CD4-positive, alpha-beta T cell treated with Interleukin-12 subunit alpha and Interleukin-12 subunit beta, for 1 hour (primary cell): ENCODE measurements around the gene TLX1.
"Not testable (repeated sequence)": the region's sequence is repeated elsewhere in the genome, so short reads cannot be mapped to it uniquely, and the experiment has no call there.

Source experiments
- DNase-seq: peaks from one replicate; pipeline ENCODE4 v3.0.0-alpha.2; 2020

TLX1 gene

DNA sequence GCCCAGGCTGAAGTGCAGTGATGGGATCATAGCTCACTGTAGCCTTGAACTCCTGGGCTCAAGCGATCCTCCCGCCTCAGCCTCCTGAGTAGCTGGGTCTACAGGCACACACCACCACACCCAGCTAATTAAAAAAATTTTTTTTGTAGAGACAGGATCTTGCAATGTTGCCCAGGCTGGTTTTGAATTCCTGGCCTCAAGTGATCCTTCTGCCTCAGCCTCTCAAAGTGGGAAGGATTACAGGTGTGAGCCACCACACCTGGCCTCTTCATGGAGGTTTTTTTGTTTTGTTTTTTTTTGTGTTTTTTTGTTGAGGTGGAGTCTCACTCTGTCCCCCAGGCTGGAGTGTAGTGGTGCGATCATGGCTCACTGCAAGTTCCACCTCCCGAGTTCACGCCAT is 23.4 kb downstream of the TLX1 start:
- not testable (repeated sequence) for DNase-seq

DNA sequence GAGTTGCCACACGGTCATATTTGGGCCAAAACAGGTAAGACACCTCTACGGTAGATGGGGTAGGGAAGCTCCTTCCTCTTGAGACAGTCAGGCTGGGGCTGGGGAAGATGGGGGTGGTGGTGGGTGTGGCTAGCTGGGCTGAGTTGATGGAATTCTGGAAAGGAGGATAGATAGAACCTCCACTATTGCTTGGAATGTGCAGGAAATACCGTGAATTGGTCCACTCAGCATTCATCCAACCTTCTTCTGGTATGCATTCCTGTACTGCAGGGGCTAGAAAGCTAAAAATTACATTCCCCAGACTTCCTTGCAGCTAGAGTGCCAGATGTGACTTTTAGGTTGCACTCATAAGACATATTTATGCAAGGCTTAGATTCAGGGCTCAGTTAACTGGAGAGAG is 24.8 kb downstream of the TLX1 start:
- no peak for DNase-seq

DNA sequence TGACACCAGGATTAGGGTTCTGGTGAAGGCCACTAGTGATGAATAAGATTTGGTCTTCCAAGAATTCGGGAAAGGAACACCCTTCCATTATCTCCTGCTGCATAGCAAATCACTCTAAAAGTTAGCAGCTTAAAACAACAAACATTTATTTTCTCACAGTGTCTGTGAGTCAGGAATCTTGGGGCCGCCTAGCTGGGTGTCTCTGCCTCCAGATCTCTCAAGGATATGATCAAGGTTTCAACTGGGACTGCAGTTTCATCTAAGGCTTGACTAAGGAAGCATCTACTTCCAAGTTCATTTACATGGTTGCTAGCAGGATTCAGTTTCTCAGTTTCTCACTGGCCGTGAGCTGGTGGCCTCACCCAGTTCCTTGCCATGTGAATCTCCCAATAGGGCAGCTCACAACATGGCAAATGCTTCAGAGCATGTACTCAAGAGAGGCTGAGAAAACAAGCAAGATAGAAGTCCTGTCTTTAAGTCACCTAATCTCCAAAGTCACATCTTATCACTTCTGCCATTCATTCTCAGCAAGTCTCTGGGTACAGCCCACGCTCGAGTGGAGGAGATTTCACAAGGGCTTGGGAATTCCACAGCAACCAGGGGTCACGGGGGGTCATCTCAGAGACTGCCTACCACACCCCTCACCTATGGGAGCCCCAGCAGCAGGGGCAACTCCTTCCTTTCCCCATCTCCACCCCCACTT is 26.8 kb downstream of the TLX1 start:
- DNase-seq, result no peak

DNA sequence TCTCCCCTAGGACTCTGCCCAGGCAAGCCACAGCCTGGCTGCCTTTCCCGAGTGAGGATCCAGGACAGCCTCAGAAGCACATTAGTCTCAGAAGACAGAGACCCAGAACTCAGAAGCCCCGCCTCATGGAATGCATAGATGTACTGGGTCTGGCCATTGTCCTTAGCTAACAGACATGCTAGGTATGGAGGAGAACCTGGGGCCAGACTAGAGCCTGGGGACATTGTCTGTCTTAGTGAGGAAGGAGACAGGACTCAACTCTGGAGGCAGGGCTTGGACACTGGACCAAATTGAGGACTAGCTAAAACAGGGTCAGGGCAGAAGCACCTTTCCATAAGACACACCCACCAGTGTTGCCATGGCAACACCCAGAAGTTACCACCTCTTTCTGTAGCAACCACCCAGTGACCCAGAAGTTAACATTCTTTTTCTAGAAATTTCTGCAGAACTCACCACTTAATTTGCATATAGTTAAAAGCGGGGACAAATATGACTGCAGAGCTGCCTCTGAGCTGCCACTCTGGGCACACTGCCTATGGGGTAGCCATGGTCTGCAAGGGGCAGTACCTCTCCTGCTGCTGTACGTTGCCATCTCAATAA is 27.5 kb downstream of the TLX1 start:
- DNase-seq, result no peak

DNA sequence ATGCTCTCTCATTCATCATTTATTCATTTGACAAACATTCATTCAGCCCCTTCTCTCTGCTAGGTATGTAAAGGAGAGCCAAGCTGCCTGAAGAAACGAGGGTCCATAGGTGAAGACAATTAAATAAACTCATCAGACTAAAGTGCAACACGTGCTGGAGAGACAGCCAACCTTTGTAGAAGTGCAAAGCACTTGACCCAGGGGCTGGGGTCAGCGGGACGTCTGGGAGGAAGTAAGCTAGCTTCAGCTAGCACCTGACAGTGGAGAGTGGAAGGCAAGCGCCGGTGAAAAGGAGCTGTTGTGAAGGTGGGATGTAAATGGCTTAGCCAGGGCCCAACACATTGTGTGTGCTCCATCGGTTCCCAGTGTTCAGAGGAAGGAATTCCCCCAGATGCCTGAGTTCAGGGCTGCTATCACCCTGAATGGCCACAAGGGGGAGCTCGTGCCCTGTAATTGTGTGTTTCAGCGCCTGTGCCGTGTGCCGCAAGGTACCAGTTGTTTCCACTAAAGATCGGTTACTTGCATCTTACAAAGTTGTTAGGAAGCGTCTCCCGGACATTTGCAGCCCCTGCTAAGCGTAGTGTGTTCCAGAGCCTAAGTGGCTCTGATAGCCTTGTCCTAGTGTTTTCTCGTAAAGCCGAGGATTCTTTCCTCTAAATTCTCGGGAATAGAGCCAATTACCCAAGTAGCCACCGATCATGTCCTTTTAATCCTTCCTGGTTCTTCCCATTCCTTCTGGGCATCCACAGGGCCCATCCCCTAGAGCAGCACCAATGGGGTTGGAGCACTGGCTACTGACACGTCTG is 30.6 kb downstream of the TLX1 start:
- DNase-seq, result peak; percentile 73

- no peak for DNase-seq
These were observed 31.6 kb downstream of the TLX1 start for GRCh38 chr10:101162677-101163076.

GRCh38 chr10:101164020-101164419 is 32.9 kb downstream of the TLX1 start:
- no peak for DNase-seq

DNA sequence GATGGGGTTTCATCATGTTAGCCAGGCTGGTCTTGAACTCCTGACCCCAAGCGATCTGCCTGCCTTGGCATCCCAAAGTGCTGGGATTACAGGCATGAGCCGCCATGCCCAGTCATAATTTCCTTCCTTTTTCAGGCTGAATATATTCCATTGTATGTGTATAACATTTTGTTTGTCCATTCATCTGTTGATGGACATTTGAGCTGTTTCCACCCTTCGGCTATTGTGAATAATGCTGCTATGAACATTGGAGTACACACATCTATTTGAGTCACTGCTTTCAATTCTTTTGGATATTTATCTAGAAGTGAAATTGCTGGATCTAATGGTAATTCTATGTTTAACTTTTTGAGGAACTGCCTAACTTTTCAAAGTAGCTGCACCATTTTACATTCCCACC is 34.6 kb downstream of the TLX1 start:
- no peak for DNase-seq

DNA sequence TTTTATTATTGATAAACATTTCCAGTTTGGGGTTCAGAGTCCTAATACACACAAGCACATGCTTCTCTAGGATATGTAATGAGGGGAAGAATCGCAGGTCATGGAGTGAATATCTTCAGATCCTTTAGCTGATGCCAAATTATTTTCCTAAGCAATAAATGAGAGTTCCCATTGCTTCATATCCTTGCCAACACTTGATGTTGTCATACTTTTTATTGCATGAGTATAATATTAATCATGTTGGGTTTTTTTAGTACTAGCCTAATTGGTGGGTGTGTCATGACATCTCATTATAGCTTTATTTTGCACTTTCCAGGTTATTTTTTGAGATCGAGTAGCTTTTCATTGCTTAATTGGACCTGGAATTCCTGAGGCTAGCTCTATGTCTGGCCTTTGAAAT is 35.3 kb downstream of the TLX1 start:
- no peak for DNase-seq

DNA sequence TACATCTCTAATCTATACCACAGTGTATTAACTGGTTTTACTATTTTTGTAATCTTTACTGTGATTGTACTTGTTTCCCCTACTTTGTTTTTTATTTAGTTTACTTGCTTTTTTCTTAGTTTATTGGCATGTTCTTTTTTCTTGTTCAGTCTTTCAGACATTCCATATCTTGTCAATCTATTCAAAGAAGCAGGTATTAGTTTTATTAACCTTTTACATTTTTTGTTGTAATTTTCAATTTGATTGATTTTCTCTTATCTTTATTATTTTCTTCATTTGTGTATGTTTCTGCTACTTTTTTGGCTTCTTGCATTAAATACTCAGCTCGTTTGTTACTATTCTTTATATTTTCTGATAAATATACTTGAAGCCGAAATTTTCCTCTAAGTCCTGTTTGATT is 41.6 kb downstream of the TLX1 start:
- DNase-seq, result no peak

GRCh38 chr10:101174319-101174718 is 43.2 kb downstream of the TLX1 start:
- no peak for DNase-seq

DNA sequence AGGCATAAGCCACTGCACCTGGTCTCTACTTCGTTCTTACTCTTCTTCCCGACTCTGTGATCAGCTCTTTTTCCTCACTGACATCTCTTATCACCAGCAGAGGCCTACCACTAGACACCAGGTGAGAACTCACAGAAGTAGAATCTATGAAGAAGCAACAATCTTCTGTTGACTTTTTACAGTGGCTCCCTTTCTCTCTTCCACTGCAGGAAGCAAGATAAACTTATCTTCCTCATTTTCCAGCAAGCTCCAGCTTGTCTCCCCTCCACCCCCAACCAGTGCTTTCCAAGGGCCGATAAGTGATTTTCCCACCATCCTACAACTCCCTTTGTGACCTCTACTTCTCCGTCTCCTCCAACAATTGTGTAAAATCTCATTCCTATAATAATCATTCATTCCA is 45.5 kb downstream of the TLX1 start:
- DNase-seq, result no peak

DNA sequence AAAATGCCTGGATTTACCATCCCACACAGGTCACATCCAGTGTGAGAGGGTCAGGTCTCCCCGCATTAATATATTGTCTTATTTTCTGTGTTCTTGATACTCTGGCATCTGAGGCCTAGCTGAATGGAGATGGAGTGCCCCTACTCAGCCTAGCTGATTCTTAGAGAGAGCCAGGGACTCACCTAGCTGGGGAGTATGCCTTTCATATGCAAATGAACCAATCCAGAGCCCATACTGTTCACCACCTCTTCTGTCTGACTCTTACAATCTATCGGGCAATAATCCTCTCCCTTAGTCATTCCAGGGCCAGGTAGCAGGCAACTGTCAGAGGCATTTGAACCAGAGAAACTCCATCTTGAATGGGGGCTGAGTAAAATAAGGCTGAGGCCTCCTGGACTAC is 51.8 kb downstream of the TLX1 start:
- no peak for DNase-seq

GRCh38 chr10:101183458-101184183 is 52.5 kb downstream of the TLX1 start:
- no peak for DNase-seq
